Measurements from ENCODE around the gene MSH2. TPM values are rescaled to one million over a fixed set of nuclear protein-coding genes. Genes with fewer than 3 reads are reported as not detected.

MSH2 gene
- total RNA-seq, result 77.9 TPM

DNA sequence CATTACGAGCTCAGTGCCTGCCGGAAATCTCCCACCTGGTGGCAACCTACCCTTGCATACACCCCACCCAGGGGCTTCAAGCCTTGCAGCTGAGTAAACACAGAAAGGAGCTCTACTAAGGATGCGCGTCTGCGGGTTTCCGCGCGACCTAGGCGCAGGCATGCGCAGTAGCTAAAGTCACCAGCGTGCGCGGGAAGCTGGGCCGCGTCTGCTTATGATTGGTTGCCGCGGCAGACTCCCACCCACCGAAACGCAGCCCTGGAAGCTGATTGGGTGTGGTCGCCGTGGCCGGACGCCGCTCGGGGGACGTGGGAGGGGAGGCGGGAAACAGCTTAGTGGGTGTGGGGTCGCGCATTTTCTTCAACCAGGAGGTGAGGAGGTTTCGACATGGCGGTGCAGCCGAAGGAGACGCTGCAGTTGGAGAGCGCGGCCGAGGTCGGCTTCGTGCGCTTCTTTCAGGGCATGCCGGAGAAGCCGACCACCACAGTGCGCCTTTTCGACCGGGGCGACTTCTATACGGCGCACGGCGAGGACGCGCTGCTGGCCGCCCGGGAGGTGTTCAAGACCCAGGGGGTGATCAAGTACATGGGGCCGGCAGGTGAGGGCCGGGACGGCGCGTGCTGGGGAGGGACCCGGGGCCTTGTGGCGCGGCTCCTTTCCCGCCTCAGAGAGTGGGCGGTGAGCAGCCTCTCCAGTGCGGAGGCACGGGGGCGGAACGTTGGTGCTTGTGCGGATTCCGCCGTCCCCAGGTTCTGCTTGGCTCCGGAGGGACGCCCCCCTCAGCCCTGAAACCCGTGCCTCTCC, at the start of gene MSH2:
MSH2 (plus strand) TSS at position 352 of the 804 bp plus-strand sequence; CDS start at position 388, 36 bp downstream.

Small RNAs within 50 kb of the gene (small RNA-seq; reads per million reads assigned to genes)
- not detected for gene MIR559 (ENCODE audit: low replicate concordance)
- not detected for gene RF00017 (ENCODE audit: low replicate concordance)
- gene RN7SKP119 (ENCODE audit: low replicate concordance), result not detected

Other genes starting within 250 kb of the MSH2 start
- 1.9 TPM for gene STPG4, start 247.8 kb upstream of the MSH2 start, total RNA-seq
- 630 TPM for gene CALM2, start 226.6 kb upstream of the MSH2 start, total RNA-seq
- gene EPCAM, start 33.8 kb upstream of the MSH2 start, total RNA-seq, result 16.3 TPM
- gene KCNK12, start 167.8 kb downstream of the MSH2 start, total RNA-seq, result 1.6 TPM